Osteoblast (primary cell): ENCODE results near the gene MDGA2. TPM values are rescaled to one million over a fixed set of nuclear protein-coding genes. Genes with fewer than 3 reads are reported as not detected.

Source experiments
- DNase-seq: peaks from one replicate; pipeline ENCODE4 v3.0.0; 2011; ENCODE audit warnings: low spot score, mixed read lengths; ENCODE audit not compliant: insufficient read length; ENCODE audit errors: missing footprints
- H2AFZ ChIP-seq: 2 replicates; pipeline ENCODE4 v1.6.0; 2011; ENCODE audit warnings: mild to moderate bottlenecking, low read length
- H3K27ac ChIP-seq: 2 replicates; pipeline ENCODE4 v1.5.1; 2011; ENCODE audit warnings: mild to moderate bottlenecking, low read depth, low read length, moderate library complexity
- H3K27me3 ChIP-seq: 2 replicates; pipeline ENCODE4 v1.6.0; 2012; ENCODE audit warnings: mild to moderate bottlenecking, control low read depth, inconsistent platforms, low read length, moderate library complexity; ENCODE audit not compliant: insufficient read depth
- H3K36me3 ChIP-seq: 2 replicates; pipeline ENCODE4 v1.5.1; 2011; ENCODE audit warnings: mild to moderate bottlenecking, low read length, control low read depth, moderate library complexity; ENCODE audit not compliant: insufficient read depth
- H3K4me1 ChIP-seq: 2 replicates; pipeline ENCODE4 v1.5.1; 2011; ENCODE audit warnings: mild to moderate bottlenecking, low read length, control low read depth, moderate library complexity; ENCODE audit not compliant: insufficient read depth
- H3K4me2 ChIP-seq: 2 replicates; pipeline ENCODE4 v1.6.0; 2011; ENCODE audit warnings: mild to moderate bottlenecking, low read length; ENCODE audit not compliant: insufficient read depth
- H3K4me3 ChIP-seq: fragments of 200-600 bp; sonication (generic); 3 replicates; pipeline ENCODE4 v1.5.1; 2012; ENCODE audit warnings: mild to moderate bottlenecking, low read length, inconsistent platforms; ENCODE audit not compliant: insufficient read depth
- H3K79me2 ChIP-seq: 2 replicates; pipeline ENCODE4 v1.6.0; 2012; ENCODE audit warnings: mild to moderate bottlenecking, low read length, control low read depth, inconsistent platforms; ENCODE audit not compliant: insufficient read depth
- H3K9me3 ChIP-seq: 2 replicates; pipeline ENCODE4 v1.5.1; 2011; ENCODE audit warnings: low read depth, low read length, control low read depth
- H4K20me1 ChIP-seq: 2 replicates; pipeline ENCODE4 v1.6.0; 2012; ENCODE audit warnings: mild to moderate bottlenecking, low read length, control low read depth; ENCODE audit not compliant: insufficient read depth
- CTCF ChIP-seq: IDR thresholded peaks from 2 replicates; pipeline ENCODE4 v1.5.1; 2011; ENCODE audit warnings: mild to moderate bottlenecking, low read depth, low read length, moderate library complexity; ENCODE audit errors: extremely low read depth
- total RNA-seq: library from RNA; depleted of rRNA; stranded (reverse); fragments of >200 nt; gene quantifications from 2 replicates; pipeline ENCODE4 v1.2.3, GENCODE V29; 2012

Gene MDGA2
- total RNA-seq, 1 donor = not detected

- H3K4me2 ChIP-seq = no peak overlapping the region
- no peaks in the 10 kb centered on the region for H3K79me2 ChIP-seq
- TF ChIP-seq CTCF = no peak
- no peak overlapping the region for H3K4me3 ChIP-seq
- H3K27ac ChIP-seq = no peak overlapping the region
- H3K4me1 ChIP-seq = no peaks in the 10 kb centered on the region
- no peak for DNase-seq
- no peaks in the 10 kb centered on the region for H4K20me1 ChIP-seq
- no peaks in the 10 kb centered on the region for H3K27me3 ChIP-seq
- no peaks in the 10 kb centered on the region for H3K36me3 ChIP-seq
- no peak overlapping the region for H2AFZ ChIP-seq
- no peaks in the 10 kb centered on the region for H3K9me3 ChIP-seq
These were observed 328.6 kb downstream of the MDGA2 start for GRCh38 chr14:47346849-47347248.

GRCh38 chr14:47345016-47345415, 330.4 kb downstream of the MDGA2 start:
- Histone ChIP-seq H3K4me1 (no peaks in the 10 kb centered on the region), H3K4me3 (no peak overlapping the region), H4K20me1 (no peaks in the 10 kb centered on the region), H3K36me3 (no peaks in the 10 kb centered on the region), H3K4me2 (no peak overlapping the region), H3K9me3 (no peaks in the 10 kb centered on the region), H2AFZ (no peak overlapping the region), H3K27ac (no peak overlapping the region), H3K27me3 (no peaks in the 10 kb centered on the region), H3K79me2 (no peaks in the 10 kb centered on the region)
- DNase-seq = no peak
- no peak for TF ChIP-seq CTCF

DNA sequence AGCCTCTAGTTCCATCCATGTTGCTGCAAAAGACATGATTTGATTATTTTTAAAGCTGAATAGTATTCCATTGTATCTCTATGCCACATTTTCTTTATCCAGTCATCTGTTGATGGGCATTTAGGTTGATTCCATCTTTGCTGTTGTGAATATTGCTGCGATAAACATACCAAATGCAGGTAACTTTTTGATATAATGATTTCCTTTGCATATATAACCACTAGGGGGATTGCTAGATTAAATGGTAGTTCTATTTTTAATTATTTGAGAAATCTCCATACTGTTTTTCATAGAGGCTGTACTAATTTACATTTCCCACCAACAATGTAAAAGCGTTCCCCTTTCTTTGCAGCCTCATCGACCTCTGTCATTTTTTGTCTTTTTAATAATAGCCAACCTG, 342.5 kb downstream of the MDGA2 start:
- Histone ChIP-seq H4K20me1 (no peaks in the 10 kb centered on the region), H3K36me3 (no peaks in the 10 kb centered on the region), H3K4me1 (no peaks in the 10 kb centered on the region), H2AFZ (no peak overlapping the region), H3K27me3 (no peaks in the 10 kb centered on the region), H3K27ac (no peak overlapping the region), H3K4me3 (no peak overlapping the region), H3K9me3 (no peaks in the 10 kb centered on the region), H3K4me2 (no peak overlapping the region), H3K79me2 (no peaks in the 10 kb centered on the region)
- no peak for TF ChIP-seq CTCF
- no peak for DNase-seq

DNA sequence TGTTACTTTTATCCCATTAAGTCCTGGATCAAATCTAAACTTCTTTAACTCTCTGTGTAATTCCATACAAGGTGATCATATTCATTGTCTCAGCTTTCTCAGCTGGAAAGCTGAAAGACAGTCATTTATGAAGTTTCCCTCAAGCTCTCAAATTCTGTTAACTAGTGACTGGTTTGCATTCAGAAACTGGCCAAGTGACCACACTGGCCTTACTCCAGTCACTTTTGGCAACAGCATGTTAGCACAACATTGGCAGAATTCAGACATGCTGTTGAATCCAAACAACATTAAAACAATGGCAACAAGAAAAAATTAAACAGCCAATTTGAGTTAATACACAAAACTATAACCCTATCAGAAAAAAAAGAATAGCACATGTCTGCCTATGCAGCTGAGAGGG, 343.3 kb downstream of the MDGA2 start:
- H2AFZ ChIP-seq = no peak overlapping the region
- TF ChIP-seq CTCF = no peak
- H3K4me3 ChIP-seq = no peak overlapping the region
- H3K36me3 ChIP-seq = no peaks in the 10 kb centered on the region
- H3K79me2 ChIP-seq = no peaks in the 10 kb centered on the region
- DNase-seq = no peak
- H4K20me1 ChIP-seq = no peaks in the 10 kb centered on the region
- no peaks in the 10 kb centered on the region for H3K27me3 ChIP-seq
- H3K9me3 ChIP-seq = no peaks in the 10 kb centered on the region
- H3K27ac ChIP-seq = no peak overlapping the region
- H3K4me2 ChIP-seq = no peak overlapping the region
- no peaks in the 10 kb centered on the region for H3K4me1 ChIP-seq
